Measurements from ENCODE around the gene FAM13C.

The FAM13C gene

GRCh38 chr10:59301067-59301754, 61.1 kb downstream of the FAM13C start:
- H3K27ac ChIP-seq, result no peak overlapping the region

DNA sequence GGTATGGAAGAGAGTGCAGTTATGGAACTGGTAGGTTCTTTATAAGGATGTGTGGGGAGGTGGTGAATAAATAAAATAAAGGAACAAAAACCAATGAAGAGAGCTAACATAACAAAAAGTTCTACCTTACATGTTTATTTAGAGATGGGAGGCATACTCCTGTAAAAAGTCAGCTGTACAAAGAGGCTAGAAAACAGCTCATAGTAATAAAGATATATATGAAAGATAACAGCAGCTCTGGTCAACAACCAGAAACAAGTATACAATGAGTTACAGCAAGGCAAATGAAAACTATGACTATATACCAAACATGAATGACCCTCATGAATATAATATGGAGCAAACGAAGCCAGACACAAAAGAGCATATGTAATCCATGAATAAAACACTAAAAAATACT, 62.0 kb downstream of the FAM13C start:
- intact Hi-C loops (cut with DNase I; ENCODE audit: low total_unique reads), result no loop called here
- TF ChIP-seq, protein P1, sequence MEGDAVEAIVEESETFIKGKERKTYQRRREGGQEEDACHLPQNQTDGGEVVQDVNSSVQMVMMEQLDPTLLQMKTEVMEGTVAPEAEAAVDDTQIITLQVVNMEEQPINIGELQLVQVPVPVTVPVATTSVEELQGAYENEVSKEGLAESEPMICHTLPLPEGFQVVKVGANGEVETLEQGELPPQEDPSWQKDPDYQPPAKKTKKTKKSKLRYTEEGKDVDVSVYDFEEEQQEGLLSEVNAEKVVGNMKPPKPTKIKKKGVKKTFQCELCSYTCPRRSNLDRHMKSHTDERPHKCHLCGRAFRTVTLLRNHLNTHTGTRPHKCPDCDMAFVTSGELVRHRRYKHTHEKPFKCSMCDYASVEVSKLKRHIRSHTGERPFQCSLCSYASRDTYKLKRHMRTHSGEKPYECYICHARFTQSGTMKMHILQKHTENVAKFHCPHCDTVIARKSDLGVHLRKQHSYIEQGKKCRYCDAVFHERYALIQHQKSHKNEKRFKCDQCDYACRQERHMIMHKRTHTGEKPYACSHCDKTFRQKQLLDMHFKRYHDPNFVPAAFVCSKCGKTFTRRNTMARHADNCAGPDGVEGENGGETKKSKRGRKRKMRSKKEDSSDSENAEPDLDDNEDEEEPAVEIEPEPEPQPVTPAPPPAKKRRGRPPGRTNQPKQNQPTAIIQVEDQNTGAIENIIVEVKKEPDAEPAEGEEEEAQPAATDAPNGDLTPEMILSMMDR (IDR thresholded peaks at IDR 0.05), result no peak

More at GRCh38 chr10:59301067-59301754, 61.1 kb downstream of the FAM13C start:
- TF ChIP-seq, protein P1 (IDR thresholded peaks at IDR 0.05), result no peak
- no peak for DNase-seq
- peaks cover 0 to 13% (median 8%) of the 10 kb centered on the region in 4 donors for H3K4me1 ChIP-seq
- no peaks in the 10 kb centered on the region for H3K36me3 ChIP-seq
- H3K4me3 ChIP-seq, result no peak overlapping the region
- H3K9me3 ChIP-seq, result no peaks in the 10 kb centered on the region
- intact Hi-C loops (cut with DNase I; ENCODE audit: low total_unique reads), result no loop called here
- H3K27me3 ChIP-seq, result no peaks in the 10 kb centered on the region

GRCh38 chr10:59299933-59300332, 62.4 kb downstream of the FAM13C start:
- Histone ChIP-seq H3K4me3 (no peak overlapping the region), H3K36me3 (no peaks in the 10 kb centered on the region), H3K4me1 (peaks cover 0 to 19% (median 8%) of the 10 kb centered on the region in 4 donors), H3K9me3 (no peaks in the 10 kb centered on the region), H3K27me3 (no peaks in the 10 kb centered on the region), H3K27ac (no peak overlapping the region)
- DNase-seq, result no peak
- TF ChIP-seq, protein P1 (IDR thresholded peaks at IDR 0.05), result no peak
- intact Hi-C loops (cut with DNase I; ENCODE audit: low total_unique reads), result no loop called here

More for the DNA sequence above, 62.0 kb downstream of the FAM13C start:
- Histone ChIP-seq H3K9me3 (no peaks in the 10 kb centered on the region), H3K36me3 (no peaks in the 10 kb centered on the region), H3K27ac (no peak overlapping the region), H3K27me3 (no peaks in the 10 kb centered on the region), H3K4me1 (peaks cover 0 to 14% (median 8%) of the 10 kb centered on the region in 4 donors), H3K4me3 (no peak overlapping the region)
- no peak for DNase-seq

DNA sequence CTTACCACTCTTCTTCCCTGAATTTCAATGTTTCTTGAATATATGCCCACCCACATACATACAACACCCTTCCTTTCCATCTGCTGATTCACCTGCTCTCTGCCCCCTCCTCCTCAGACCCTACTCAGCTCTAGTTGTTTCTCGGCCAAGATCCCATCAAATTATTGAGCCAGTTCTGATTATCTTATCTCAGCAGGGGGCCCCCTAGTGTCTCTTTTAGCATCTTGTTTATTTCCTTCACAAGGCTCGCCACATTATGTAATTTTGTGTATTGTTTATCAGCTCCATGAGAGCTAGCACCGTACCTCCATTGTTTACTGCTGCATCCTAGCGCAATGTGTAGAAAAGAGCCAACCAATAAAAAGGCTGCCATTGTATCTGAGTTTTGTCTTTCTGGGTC, 71.9 kb downstream of the FAM13C start:
- Histone ChIP-seq H3K27ac (no peak overlapping the region), H3K4me1 (peaks cover 0 to 26% (median 0%) of the 10 kb centered on the region in 4 donors), H3K9me3 (no peaks in the 10 kb centered on the region), H3K4me3 (no peak overlapping the region), H3K27me3 (no peaks in the 10 kb centered on the region), H3K36me3 (no peaks in the 10 kb centered on the region)
- TF ChIP-seq, protein P1 (IDR thresholded peaks at IDR 0.05), result no peak
- intact Hi-C loops (cut with DNase I; ENCODE audit: low total_unique reads), result no loop called here
- no peak for DNase-seq

DNA sequence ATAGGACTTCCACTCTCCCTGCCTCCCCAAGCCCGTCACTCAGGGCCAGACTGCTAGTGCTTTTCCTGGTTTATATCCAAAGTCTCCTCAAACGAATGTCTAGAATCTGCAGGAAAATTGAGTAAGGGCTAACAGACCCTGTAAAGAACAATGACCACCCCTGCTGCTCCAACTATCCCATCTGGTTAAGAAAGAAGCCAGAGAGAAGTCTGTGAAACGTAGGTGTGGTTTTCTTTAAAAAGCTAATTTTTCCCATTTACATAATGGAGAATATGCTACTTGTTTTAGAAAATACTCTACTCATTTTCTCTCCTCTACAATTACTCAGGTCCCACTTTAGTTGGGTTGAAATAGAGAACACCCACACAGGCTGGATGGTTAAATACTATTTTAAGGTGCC, 72.5 kb downstream of the FAM13C start:
- Histone ChIP-seq H3K4me1 (peaks cover 0 to 26% (median 2%) of the 10 kb centered on the region in 4 donors), H3K4me3 (no peak overlapping the region), H3K9me3 (no peaks in the 10 kb centered on the region), H3K27me3 (no peaks in the 10 kb centered on the region), H3K27ac (no peak overlapping the region), H3K36me3 (no peaks in the 10 kb centered on the region)
- TF ChIP-seq, protein P1 (IDR thresholded peaks at IDR 0.05), result no peak
- intact Hi-C loops (cut with DNase I; ENCODE audit: low total_unique reads), result no loop called here
- no peak for DNase-seq
